ENCODE results near the gene TSBP1. TPM values are rescaled to one million over a fixed set of nuclear protein-coding genes. Genes with fewer than 3 reads are reported as not detected.

The TSBP1 gene
- polyA plus RNA-seq, 1 experiment: not detected

DNA sequence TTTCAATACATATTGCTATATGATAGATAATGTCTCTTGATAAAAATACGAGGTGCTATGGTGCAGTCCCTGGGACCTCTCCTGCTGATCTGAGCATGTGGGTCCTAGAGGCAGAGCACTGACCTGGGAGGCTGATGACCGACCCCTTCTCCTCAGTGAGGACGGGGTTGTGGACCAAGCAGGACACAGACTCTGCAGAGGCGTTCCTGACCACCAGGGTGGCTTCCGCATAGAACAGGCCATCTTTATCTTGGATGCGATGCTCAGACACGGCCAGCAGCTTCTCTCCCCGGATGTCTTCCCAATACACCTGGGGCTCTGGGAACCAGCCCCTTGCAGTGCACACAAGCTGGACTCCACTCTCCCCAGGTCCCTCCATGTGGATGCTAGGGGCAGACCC, 31.1 kb upstream of the TSBP1 start:
- TF ChIP-seq, protein P1, sequence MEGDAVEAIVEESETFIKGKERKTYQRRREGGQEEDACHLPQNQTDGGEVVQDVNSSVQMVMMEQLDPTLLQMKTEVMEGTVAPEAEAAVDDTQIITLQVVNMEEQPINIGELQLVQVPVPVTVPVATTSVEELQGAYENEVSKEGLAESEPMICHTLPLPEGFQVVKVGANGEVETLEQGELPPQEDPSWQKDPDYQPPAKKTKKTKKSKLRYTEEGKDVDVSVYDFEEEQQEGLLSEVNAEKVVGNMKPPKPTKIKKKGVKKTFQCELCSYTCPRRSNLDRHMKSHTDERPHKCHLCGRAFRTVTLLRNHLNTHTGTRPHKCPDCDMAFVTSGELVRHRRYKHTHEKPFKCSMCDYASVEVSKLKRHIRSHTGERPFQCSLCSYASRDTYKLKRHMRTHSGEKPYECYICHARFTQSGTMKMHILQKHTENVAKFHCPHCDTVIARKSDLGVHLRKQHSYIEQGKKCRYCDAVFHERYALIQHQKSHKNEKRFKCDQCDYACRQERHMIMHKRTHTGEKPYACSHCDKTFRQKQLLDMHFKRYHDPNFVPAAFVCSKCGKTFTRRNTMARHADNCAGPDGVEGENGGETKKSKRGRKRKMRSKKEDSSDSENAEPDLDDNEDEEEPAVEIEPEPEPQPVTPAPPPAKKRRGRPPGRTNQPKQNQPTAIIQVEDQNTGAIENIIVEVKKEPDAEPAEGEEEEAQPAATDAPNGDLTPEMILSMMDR (IDR thresholded peaks at IDR 0.05; ENCODE audit: insufficient read depth, low read depth, low read length): no peak
- Histone ChIP-seq H3K4me3 (ENCODE audit: low read depth, low read length) (no peak overlapping the region), H3K27me3 (ENCODE audit: control insufficient read depth, insufficient read depth, low read length) (peaks cover 6% of the 10 kb centered on the region; the same call in 1 of the 2 replicates), H3K36me3 (ENCODE audit: control insufficient read depth, insufficient read depth, low read length) (no peaks in the 10 kb centered on the region)
- ChIA-PET POLR2A (no interaction called here), CTCF (interaction anchor here (1.3 to 6.7 kb wide), 2 partner anchors 12 to 465 kb away, joined by 3 to 53 read pairs; no protein-coding TSS in a partner anchor)
- DNase-seq (ENCODE audit: low read depth): no peak

DNA sequence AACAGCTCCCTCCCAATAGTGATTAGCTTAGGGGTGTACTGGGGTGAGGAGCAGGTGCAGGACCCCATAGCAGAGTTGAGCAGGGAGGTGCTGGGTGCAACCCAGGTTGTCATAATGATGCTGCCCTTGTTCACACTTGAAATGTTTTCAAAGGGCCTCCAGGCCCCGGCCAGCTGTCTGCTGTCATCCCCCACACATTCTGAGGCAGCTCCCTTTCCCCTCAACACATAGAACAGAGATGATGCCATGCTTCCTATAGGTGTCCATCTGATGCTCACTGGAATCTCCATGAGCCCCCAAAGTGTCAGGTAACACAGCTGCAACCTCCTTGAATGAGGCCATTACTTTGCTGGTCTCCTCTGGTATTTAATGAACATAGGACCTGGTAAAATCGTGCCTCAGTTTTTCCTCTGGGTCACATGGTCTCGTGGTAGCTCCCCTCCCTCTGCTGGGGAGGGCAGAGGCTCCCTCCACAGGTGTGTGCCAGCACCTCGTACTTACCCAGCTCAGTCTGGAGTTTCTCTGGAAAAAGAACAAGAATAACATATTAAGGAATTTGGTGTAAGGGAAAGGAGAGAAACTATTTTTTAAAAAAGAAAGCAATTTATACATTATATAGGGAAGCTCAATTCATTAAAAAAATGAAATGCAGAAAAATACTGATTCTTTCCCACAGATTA, 29.7 kb upstream of the TSBP1 start:
- Histone ChIP-seq H3K4me3 (ENCODE audit: low read depth, low read length) (no peak overlapping the region), H3K36me3 (ENCODE audit: control insufficient read depth, insufficient read depth, low read length) (no peaks in the 10 kb centered on the region), H3K27me3 (ENCODE audit: control insufficient read depth, insufficient read depth, low read length) (peaks cover 5% of the 10 kb centered on the region; the same call in 1 of the 2 replicates)
- ChIA-PET CTCF (interaction anchor here (1.1 to 6.7 kb wide), 2 partner anchors 14 to 268 kb away, joined by 3 to 53 read pairs; no protein-coding TSS in a partner anchor), POLR2A (no interaction called here)
- TF ChIP-seq, protein P1 (IDR thresholded peaks at IDR 0.05; ENCODE audit: insufficient read depth, low read depth, low read length): no peak
- no peak for DNase-seq (ENCODE audit: low read depth)

DNA sequence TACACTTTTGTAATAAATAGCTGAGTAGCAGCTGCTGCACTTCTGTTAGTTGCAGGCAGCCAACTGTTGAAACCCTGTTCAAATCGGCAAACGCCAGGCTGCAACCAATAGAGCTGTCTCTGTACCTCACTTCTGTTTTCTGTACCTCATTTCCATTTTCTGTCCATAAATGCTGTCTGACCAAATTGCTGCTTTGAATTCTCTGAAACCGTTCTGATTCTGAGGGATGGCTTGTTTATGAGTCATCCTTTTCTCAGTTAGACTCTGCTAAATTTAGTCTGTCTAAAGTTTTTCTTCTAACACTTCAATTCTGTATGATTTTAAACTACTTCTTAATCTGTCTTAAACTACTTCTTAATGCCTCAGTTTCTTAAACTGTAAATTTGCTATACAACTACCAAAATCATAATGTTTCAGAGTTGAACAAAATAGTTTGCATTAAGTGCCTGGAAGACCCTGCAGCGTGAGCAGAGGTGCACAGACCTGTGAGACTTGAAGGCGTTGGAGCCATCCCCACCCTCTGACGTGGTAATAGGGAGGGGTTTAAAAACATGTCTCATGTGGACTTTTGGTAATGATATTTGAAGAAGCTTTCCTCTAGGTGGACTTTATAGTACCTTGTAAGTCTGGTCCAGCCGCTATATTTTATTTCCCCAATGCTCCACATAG, 25.7 kb upstream of the TSBP1 start:
- ChIA-PET CTCF (interaction anchor here (2.8 kb wide), 1 partner anchor 16 kb away, joined by 22 read pairs; no protein-coding TSS in a partner anchor), POLR2A (no interaction called here)
- TF ChIP-seq, protein P1 (IDR thresholded peaks at IDR 0.05; ENCODE audit: insufficient read depth, low read depth, low read length): no peak
- no peak for DNase-seq (ENCODE audit: low read depth)
- Histone ChIP-seq H3K4me3 (ENCODE audit: low read depth, low read length) (no peak overlapping the region), H3K27me3 (ENCODE audit: control insufficient read depth, insufficient read depth, low read length) (no peaks in the 10 kb centered on the region), H3K36me3 (ENCODE audit: control insufficient read depth, insufficient read depth, low read length) (no peaks in the 10 kb centered on the region)

DNA sequence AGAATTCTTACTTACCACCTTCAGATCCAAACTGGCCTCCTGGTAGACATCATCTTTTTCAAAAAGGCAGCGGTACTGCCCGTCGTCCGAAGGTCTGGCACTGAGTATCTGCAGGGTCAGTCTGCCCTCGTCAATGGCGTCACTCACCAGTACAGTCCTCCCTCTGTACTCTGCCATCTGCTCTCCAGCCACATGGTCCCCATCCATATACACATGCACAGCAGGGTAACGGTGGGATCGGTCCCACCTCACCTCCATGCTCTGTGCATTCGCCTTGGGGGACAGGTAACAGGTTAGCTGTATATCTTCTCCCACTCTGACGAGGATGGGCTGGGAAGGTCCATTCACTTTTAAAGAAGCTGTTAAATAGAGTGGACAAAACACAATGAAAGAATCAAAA, 24.3 kb upstream of the TSBP1 start:
- TF ChIP-seq, protein P1 (IDR thresholded peaks at IDR 0.05; ENCODE audit: insufficient read depth, low read depth, low read length): no peak
- POLR2A ChIA-PET: no interaction called here
- no peaks in the 10 kb centered on the region for H3K36me3 ChIP-seq (ENCODE audit: control insufficient read depth, insufficient read depth, low read length)
- DNase-seq (ENCODE audit: low read depth): no peak
- no peaks in the 10 kb centered on the region for H3K27me3 ChIP-seq (ENCODE audit: control insufficient read depth, insufficient read depth, low read length)
- CTCF ChIA-PET: interaction anchor here (0.9 kb wide), 1 partner anchor 14 kb away, joined by 4 read pairs; no protein-coding TSS in a partner anchor
- H3K4me3 ChIP-seq (ENCODE audit: low read depth, low read length): no peak overlapping the region

DNA sequence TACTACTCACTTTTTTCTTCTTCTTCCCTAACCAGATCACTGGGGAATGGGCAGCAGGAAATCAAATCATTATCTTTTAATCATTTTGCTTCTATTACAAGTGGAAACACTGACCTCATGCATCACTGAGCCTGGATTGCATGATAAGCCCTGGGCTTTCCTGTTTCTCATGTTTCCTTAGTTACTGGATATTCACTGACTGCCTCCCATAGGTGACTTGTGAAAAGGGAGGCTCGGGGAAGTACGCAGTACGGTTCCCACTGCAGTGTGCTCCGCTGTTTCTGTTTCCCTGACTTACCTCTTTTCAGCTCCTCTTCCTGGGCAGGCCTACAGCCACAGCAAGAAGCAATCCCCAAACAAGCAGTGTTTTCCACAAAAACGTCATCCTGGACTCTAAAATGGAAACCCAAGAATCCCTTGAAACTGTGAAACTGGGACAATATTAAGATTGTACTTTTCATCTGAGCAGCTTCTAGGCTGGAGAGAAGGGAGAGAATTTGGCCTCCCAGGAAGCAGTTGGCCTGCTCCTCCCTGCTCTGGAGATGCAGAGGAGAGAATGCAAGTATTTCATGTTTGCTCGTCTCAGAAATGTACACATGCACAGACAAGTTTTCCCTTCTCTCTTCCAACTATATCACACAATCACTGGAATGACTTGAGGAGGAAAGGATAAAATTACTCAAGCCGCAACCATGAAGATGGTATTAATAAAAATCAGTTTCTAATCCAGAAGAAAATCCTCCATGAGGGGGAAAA, 22.1 kb upstream of the TSBP1 start:
- no peak for DNase-seq (ENCODE audit: low read depth)
- POLR2A ChIA-PET: no interaction called here
- CTCF ChIA-PET: no interaction called here
- H3K36me3 ChIP-seq (ENCODE audit: control insufficient read depth, insufficient read depth, low read length): no peaks in the 10 kb centered on the region
- no peak overlapping the region for H3K4me3 ChIP-seq (ENCODE audit: low read depth, low read length)
- H3K27me3 ChIP-seq (ENCODE audit: control insufficient read depth, insufficient read depth, low read length): no peaks in the 10 kb centered on the region
- TF ChIP-seq, protein P1 (IDR thresholded peaks at IDR 0.05; ENCODE audit: insufficient read depth, low read depth, low read length): no peak

Data from BJ (cell line).